ENCODE data around the gene CXCL16. TPM values are rescaled to one million over a fixed set of nuclear protein-coding genes. Genes with fewer than 3 reads are reported as not detected.
"Not testable (repeated sequence)": the region's sequence is repeated elsewhere in the genome, so short reads cannot be mapped to it uniquely, and the experiment has no call there.

The CXCL16 gene
- total RNA-seq, 4 donors from 2014 or later = 1.0 to 9.1 (median 7.1) TPM

GRCh38 chr17:4696437-4696805 is 43.3 kb downstream of the CXCL16 start:
- Histone ChIP-seq H3K27me3 (no peaks in the 10 kb centered on the region), H3K4me3 (no peak overlapping the region), H3K36me3 (no peaks in the 10 kb centered on the region), H3K4me1 (no peaks in the 10 kb centered on the region), H3K27ac (no peak overlapping the region), H3K9me3 (no peaks in the 10 kb centered on the region)
- TF ChIP-seq POLR2A (IDR thresholded peaks at IDR 0.05) = no peak
- TF ChIP-seq CTCF (IDR thresholded peaks at IDR 0.05) = no peak
- intact Hi-C loops (cut with DNase I; ENCODE audit: low total_unique reads) = no loop called here
- no peak for DNase-seq

GRCh38 chr17:4693416-4693815 is 46.3 kb downstream of the CXCL16 start:
- H3K27me3 ChIP-seq = no peaks in the 10 kb centered on the region
- H3K27ac ChIP-seq = no peak overlapping the region
- no peak for DNase-seq
- no peak overlapping the region for H3K4me3 ChIP-seq
- TF ChIP-seq CTCF (IDR thresholded peaks at IDR 0.05) = no peak
- TF ChIP-seq POLR2A (IDR thresholded peaks at IDR 0.05) = no peak
- no peaks in the 10 kb centered on the region for H3K36me3 ChIP-seq
- intact Hi-C loops (cut with DNase I; ENCODE audit: low total_unique reads) = no loop called here
- no peaks in the 10 kb centered on the region for H3K4me1 ChIP-seq
- no peaks in the 10 kb centered on the region for H3K9me3 ChIP-seq

- no peak overlapping the region for H3K4me3 ChIP-seq
- H3K36me3 ChIP-seq = no peaks in the 10 kb centered on the region
- no peak overlapping the region for H3K27ac ChIP-seq
- TF ChIP-seq CTCF (IDR thresholded peaks at IDR 0.05) (no peak), POLR2A (IDR thresholded peaks at IDR 0.05) (no peak)
- no peaks in the 10 kb centered on the region for H3K4me1 ChIP-seq
- intact Hi-C loops (cut with DNase I; ENCODE audit: low total_unique reads) = no loop called here
- no peaks in the 10 kb centered on the region for H3K9me3 ChIP-seq
- no peaks in the 10 kb centered on the region for H3K27me3 ChIP-seq
- DNase-seq = no peak
These were observed 48.0 kb downstream of the CXCL16 start for GRCh38 chr17:4691686-4692085.

- Histone ChIP-seq H3K27me3 (no peaks in the 10 kb centered on the region), H3K36me3 (no peaks in the 10 kb centered on the region), H3K4me1 (no peaks in the 10 kb centered on the region), H3K27ac (no peak overlapping the region), H3K4me3 (no peak overlapping the region), H3K9me3 (no peaks in the 10 kb centered on the region)
- intact Hi-C loops (cut with DNase I; ENCODE audit: low total_unique reads) = no loop called here
- DNase-seq = no peak
- TF ChIP-seq POLR2A (IDR thresholded peaks at IDR 0.05) (no peak), CTCF (IDR thresholded peaks at IDR 0.05) (no peak)
These were observed 49.0 kb downstream of the CXCL16 start for GRCh38 chr17:4690745-4691144.

GRCh38 chr17:4689872-4690271 is 49.9 kb downstream of the CXCL16 start:
- H3K9me3 ChIP-seq; H3K27ac ChIP-seq; intact Hi-C loops (cut with DNase I; ENCODE audit: low total_unique reads); H3K4me1 ChIP-seq; H3K27me3 ChIP-seq; H3K36me3 ChIP-seq; DNase-seq; H3K4me3 ChIP-seq: not testable (repeated sequence)

GRCh38 chr17:4683739-4684138 is 56.0 kb downstream of the CXCL16 start:
- H3K36me3 ChIP-seq; H3K27me3 ChIP-seq; H3K4me1 ChIP-seq; H3K4me3 ChIP-seq; intact Hi-C loops (cut with DNase I; ENCODE audit: low total_unique reads); DNase-seq; H3K9me3 ChIP-seq: not testable (repeated sequence)
- H3K27ac ChIP-seq = peak overlapping the region in 1 of 2 donors; percentile 15

Other genes starting within 250 kb of the CXCL16 start
- gene SPNS2, start 241.0 kb downstream of the CXCL16 start, total RNA-seq = 10 to 100 TPM in 2 of 4 donors, 1 to 10 TPM in 2; 3.8 to 40.5 (median 13.6) TPM
- 10 to 100 TPM; 10.9 to 64.7 (median 25.2) TPM for gene MYBBP1A, start 184.5 kb downstream of the CXCL16 start, total RNA-seq
- 1 to 10 TPM in 1 of 4 donors, under 1 TPM in 2, not detected in 1; 0.21 to 4.4 (median 0.29) TPM for gene GGT6, start 179.4 kb downstream of the CXCL16 start, total RNA-seq
- gene SMTNL2, start 155.4 kb downstream of the CXCL16 start, total RNA-seq = 10 to 100 TPM in 1 of 4 donors, 1 to 10 TPM in 2, not detected in 1; 5.7 to 12.0 (median 6.8) TPM
- gene ALOX15, start 98.2 kb downstream of the CXCL16 start, total RNA-seq = 1 to 10 TPM in 1 of 4 donors, under 1 TPM in 1, not detected in 2; 0.24 to 2.9 TPM
- 10 to 100 TPM in 3 of 4 donors, 1 to 10 TPM in 1; 7.4 to 56.8 (median 35.8) TPM for gene PELP1, start 35.8 kb downstream of the CXCL16 start, total RNA-seq
- gene ARRB2, start 29.3 kb downstream of the CXCL16 start, total RNA-seq = 10 to 100 TPM; 11.6 to 48.5 (median 40.8) TPM
- 100 to 1,000 TPM in 1 of 4 donors, 10 to 100 TPM in 2, 1 to 10 TPM in 1; 2.9 to 209 (median 14.0) TPM for gene MED11, start 8.5 kb downstream of the CXCL16 start, total RNA-seq
- under 1 TPM in 2 of 4 donors, not detected in 2; 0.58 to 0.69 TPM for gene ZMYND15, start 95 bp downstream of the CXCL16 start, total RNA-seq
- not detected for gene TM4SF5, start 32.0 kb upstream of the CXCL16 start, total RNA-seq
- 1 to 10 TPM in 2 of 4 donors, not detected in 2; 1.3 to 2.2 TPM for gene VMO1, start 46.4 kb upstream of the CXCL16 start, total RNA-seq
- gene GLTPD2, start 49.0 kb upstream of the CXCL16 start, total RNA-seq = not detected
- gene PSMB6, start 56.2 kb upstream of the CXCL16 start, total RNA-seq = 10 to 100 TPM; 64.9 to 99.7 (median 87.3) TPM
- gene PLD2, start 67.2 kb upstream of the CXCL16 start, total RNA-seq = 10 to 100 TPM in 3 of 4 donors, 1 to 10 TPM in 1; 10.0 to 54.3 (median 25.1) TPM
- 10 to 100 TPM; 17.9 to 99.2 (median 27.9) TPM for gene MINK1, start 93.4 kb upstream of the CXCL16 start, total RNA-seq
- 1 to 10 TPM in 3 of 4 donors, not detected in 1; 2.9 to 6.6 (median 3.5) TPM for gene C17orf107, start 159.6 kb upstream of the CXCL16 start, total RNA-seq
- gene CHRNE, start 163.2 kb upstream of the CXCL16 start, total RNA-seq = under 1 TPM in 2 of 4 donors, not detected in 2; 0.79 to 0.83 TPM
- not detected for gene GP1BA, start 192.3 kb upstream of the CXCL16 start, total RNA-seq
- gene SLC25A11, start 200.1 kb upstream of the CXCL16 start, total RNA-seq = 10 to 100 TPM in 3 of 4 donors, 1 to 10 TPM in 1; 9.5 to 58.2 (median 42.9) TPM
- 100 to 1,000 TPM in 1 of 4 donors, 10 to 100 TPM in 3; 14.8 to 100 (median 53.1) TPM for gene RNF167, start 200.3 kb upstream of the CXCL16 start, total RNA-seq
- gene PFN1, start 208.6 kb upstream of the CXCL16 start, total RNA-seq = 100 to 1,000 TPM; 170 to 396 (median 304) TPM
- gene ENO3, start 211.2 kb upstream of the CXCL16 start, total RNA-seq = 1 to 10 TPM in 3 of 4 donors, not detected in 1; 2.8 to 3.7 (median 3.6) TPM
- 10 to 100 TPM; 18.4 to 58.3 (median 34.0) TPM for gene SPAG7, start 227.9 kb upstream of the CXCL16 start, total RNA-seq
- 10 to 100 TPM in 3 of 4 donors, 1 to 10 TPM in 1; 7.3 to 80.8 (median 12.7) TPM for gene CAMTA2, start 247.7 kb upstream of the CXCL16 start, total RNA-seq

Data from uterus (tissue), 4 donors.